IPS-NIHi11 (cell line): ENCODE results near the gene TNFRSF21.
"Not testable (repeated sequence)": the region's sequence is repeated elsewhere in the genome, so short reads cannot be mapped to it uniquely, and the experiment has no call there.

ENCODE experiments used
- DNase-seq: peaks from one replicate; pipeline ENCODE4 v3.0.0; 2012; ENCODE audit warnings: mixed read lengths, low spot score

TNFRSF21 gene

GRCh38 chr6:47251396-47251795 lies 58.3 kb downstream of the TNFRSF21 start:
- no peak for DNase-seq

GRCh38 chr6:47250302-47250701 lies 59.4 kb downstream of the TNFRSF21 start:
- DNase-seq, result no peak

- no peak for DNase-seq
Measured at GRCh38 chr6:47248446-47248845, 61.3 kb downstream of the TNFRSF21 start.

- DNase-seq, result peak; percentile 16
Measured at GRCh38 chr6:47247227-47247797, 62.4 kb downstream of the TNFRSF21 start.

- DNase-seq, result no peak
Measured at GRCh38 chr6:47246551-47246950, 63.2 kb downstream of the TNFRSF21 start.

- DNase-seq, result no peak
Measured at GRCh38 chr6:47245745-47246371, 63.8 kb downstream of the TNFRSF21 start.

GRCh38 chr6:47242483-47243386 lies 67.0 kb downstream of the TNFRSF21 start:
- DNase-seq, result peak; percentile 72

- no peak for DNase-seq
Measured at GRCh38 chr6:47241742-47242482, 67.8 kb downstream of the TNFRSF21 start.

GRCh38 chr6:47240277-47240890 lies 69.3 kb downstream of the TNFRSF21 start:
- DNase-seq, result no peak

- DNase-seq, result no peak
Measured at GRCh38 chr6:47239546-47239945, 70.2 kb downstream of the TNFRSF21 start.

GRCh38 chr6:47238456-47238995 lies 71.2 kb downstream of the TNFRSF21 start:
- DNase-seq, result no peak

- no peak for DNase-seq
Measured at GRCh38 chr6:47237196-47237595, 72.5 kb downstream of the TNFRSF21 start.

- DNase-seq, result no peak
Measured at GRCh38 chr6:47235964-47236760, 73.5 kb downstream of the TNFRSF21 start.

GRCh38 chr6:47235421-47235820 lies 74.3 kb downstream of the TNFRSF21 start:
- no peak for DNase-seq

GRCh38 chr6:47234266-47234933 lies 75.3 kb downstream of the TNFRSF21 start:
- DNase-seq, result no peak

- no peak for DNase-seq
Measured at GRCh38 chr6:47231151-47231550, 78.6 kb downstream of the TNFRSF21 start.

- no peak for DNase-seq
Measured at GRCh38 chr6:47230579-47230978, 79.1 kb downstream of the TNFRSF21 start.

GRCh38 chr6:47229255-47229654 lies 80.5 kb downstream of the TNFRSF21 start:
- no peak for DNase-seq

GRCh38 chr6:47228093-47228492 lies 81.6 kb downstream of the TNFRSF21 start:
- DNase-seq, result not testable (repeated sequence)

- DNase-seq, result not testable (repeated sequence)
Measured at GRCh38 chr6:47223251-47223650, 86.5 kb downstream of the TNFRSF21 start.
